Measurements from ENCODE around the gene KBTBD6.

The KBTBD6 gene

GRCh38 chr13:41159174-41159573, 26.6 kb upstream of the KBTBD6 start:
- TF ChIP-seq CTCF (IDR thresholded peaks at IDR 0.05; ENCODE audit: low read depth, low read length), result no peak
- H3K4me3 ChIP-seq (ENCODE audit: low read depth, low read length), result no peak overlapping the region
- DNase-seq (ENCODE audit: low read depth, low spot score), result no peak
- in situ Hi-C loops (cut with HindIII; ENCODE audit: low sequenced_read_pairs), result no loop called here

- in situ Hi-C loops (cut with HindIII; ENCODE audit: low sequenced_read_pairs), result no loop called here
- TF ChIP-seq CTCF (IDR thresholded peaks at IDR 0.05; ENCODE audit: low read depth, low read length), result no peak
- no peak overlapping the region for H3K4me3 ChIP-seq (ENCODE audit: low read depth, low read length)
- DNase-seq (ENCODE audit: low read depth, low spot score), result no peak
These were observed 24.6 kb upstream of the KBTBD6 start for GRCh38 chr13:41157048-41157717.

GRCh38 chr13:41156620-41157019, 24.0 kb upstream of the KBTBD6 start:
- in situ Hi-C loops (cut with HindIII; ENCODE audit: low sequenced_read_pairs), result no loop called here

DNA sequence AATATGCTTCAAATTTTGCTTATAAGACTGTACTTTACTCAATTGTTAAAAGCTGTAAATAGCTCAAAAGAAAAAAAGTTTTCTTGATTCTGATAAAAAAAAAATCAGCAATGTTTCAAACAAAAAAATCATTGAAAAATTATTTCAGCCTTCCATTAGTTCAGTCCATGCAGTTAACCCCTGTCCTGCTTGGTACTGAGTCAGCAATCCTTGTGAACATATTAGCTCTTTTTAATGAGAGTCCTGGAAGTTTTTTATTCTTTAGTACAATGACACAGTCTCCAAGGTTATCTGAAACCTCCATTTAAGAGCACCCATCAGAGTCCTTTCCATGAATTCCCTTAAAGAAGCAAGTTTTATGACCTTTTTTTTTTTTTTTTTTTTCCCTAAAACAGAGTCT, 21.4 kb upstream of the KBTBD6 start:
- DNase-seq (ENCODE audit: low read depth, low spot score), result no peak
- H3K4me3 ChIP-seq (ENCODE audit: low read depth, low read length), result no peak overlapping the region
- in situ Hi-C loops (cut with HindIII; ENCODE audit: low sequenced_read_pairs), result no loop called here
- TF ChIP-seq CTCF (IDR thresholded peaks at IDR 0.05; ENCODE audit: low read depth, low read length), result no peak

More at GRCh38 chr13:41156620-41157019, 24.0 kb upstream of the KBTBD6 start:
- DNase-seq (ENCODE audit: low read depth, low spot score), result no peak
- no peak for TF ChIP-seq CTCF (IDR thresholded peaks at IDR 0.05; ENCODE audit: low read depth, low read length)
- no peak overlapping the region for H3K4me3 ChIP-seq (ENCODE audit: low read depth, low read length)

DNA sequence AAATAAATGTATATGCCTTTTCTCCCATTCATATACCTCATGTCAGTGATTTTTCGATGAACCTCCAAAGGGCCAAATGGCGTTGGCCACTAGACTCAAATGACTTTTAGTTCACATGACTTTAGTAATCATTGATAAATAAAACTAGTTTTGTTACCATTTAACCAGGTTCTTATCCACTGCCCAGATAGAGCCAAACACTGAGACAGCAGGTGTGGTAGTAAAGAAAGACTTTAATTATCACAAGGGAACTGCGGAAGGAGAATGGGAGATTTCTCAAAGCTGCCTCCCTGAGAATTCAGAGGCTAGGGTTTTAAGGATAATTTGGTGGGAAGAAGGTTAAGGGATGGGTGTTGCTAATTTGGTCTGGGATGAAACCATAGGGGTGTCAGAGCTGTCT, 19.4 kb upstream of the KBTBD6 start:
- no peak for DNase-seq (ENCODE audit: low read depth, low spot score)
- H3K4me3 ChIP-seq (ENCODE audit: low read depth, low read length), result no peak overlapping the region
- in situ Hi-C loops (cut with HindIII; ENCODE audit: low sequenced_read_pairs), result no loop called here
- TF ChIP-seq CTCF (IDR thresholded peaks at IDR 0.05; ENCODE audit: low read depth, low read length), result no peak

DNA sequence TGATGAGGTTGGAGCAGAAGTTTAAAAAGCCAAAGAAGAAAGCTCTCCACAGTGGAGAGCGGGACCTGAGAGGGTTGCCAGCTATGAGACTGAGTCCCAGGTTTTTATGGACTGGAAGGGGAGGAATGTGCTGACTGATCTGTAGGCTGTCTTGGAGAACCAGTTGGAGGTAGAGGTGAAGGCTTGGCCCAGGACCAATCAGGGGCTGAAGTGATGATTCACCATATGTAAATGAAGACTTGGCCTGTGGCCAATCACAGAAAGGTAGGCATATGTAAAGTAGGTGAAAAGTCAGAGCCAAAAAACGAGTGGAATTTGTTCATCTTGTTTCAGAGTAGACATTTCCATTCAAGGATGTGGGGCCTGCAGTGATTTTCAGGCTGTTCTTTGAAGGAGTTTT, 17.5 kb upstream of the KBTBD6 start:
- no peak overlapping the region for H3K4me3 ChIP-seq (ENCODE audit: low read depth, low read length)
- in situ Hi-C loops (cut with HindIII; ENCODE audit: low sequenced_read_pairs), result no loop called here
- no peak for TF ChIP-seq CTCF (IDR thresholded peaks at IDR 0.05; ENCODE audit: low read depth, low read length)
- no peak for DNase-seq (ENCODE audit: low read depth, low spot score)

All from astrocyte of the spinal cord (primary cell).